Caco-2 (cell line): Measurements from ENCODE around the gene RELL2. TPM values are rescaled to one million over a fixed set of nuclear protein-coding genes. Genes with fewer than 3 reads are reported as not detected.

Experiments used
- BruUV-seq: library from RNA; stranded (reverse); fragments of 400-500 nt; replicated peaks from 2 replicates; lab custom pipeline; 2021; lab: Mats Ljungman, UMichigan
- CTCF ChIA-PET: fragments of 300-600 bp; sonication (Branson Sonifier 250); formaldehyde crosslinking; loops from one replicate; lab custom pipeline; 2022; ENCODE audit warnings: antibody characterized with exemption; lab: Charles Lee
- POLR2A ChIA-PET: fragments of 300-600 bp; sonication (Branson Sonifier 250); formaldehyde crosslinking; loops from one replicate; lab custom pipeline; 2022; ENCODE audit warnings: antibody characterized with exemption; lab: Charles Lee
- DNase-seq, 2 experiments: peaks; one replicate each; pipeline versions ENCODE4 v3.0.0 to v3.0.0-alpha.2; 2020 to 2022
- H3K27me3 ChIP-seq: replicated peaks from 2 replicates; pipeline ENCODE4 v1.6.0; 2011; ENCODE audit warnings: low read length; ENCODE audit not compliant: control insufficient read depth, insufficient read depth
- H3K36me3 ChIP-seq: 2 replicates; pipeline ENCODE4 v1.5.1; 2011; ENCODE audit warnings: low read length; ENCODE audit not compliant: control insufficient read depth, insufficient read depth
- H3K4me1 ChIP-seq: fragments of 250-450 bp; sonication (Bioruptor Pico); 2 replicates; pipeline ENCODE4 v1.5.1; 2020; ENCODE audit warnings: mild to moderate bottlenecking
- H3K4me3 ChIP-seq: 2 replicates; pipeline ENCODE4 v1.5.1; 2011; ENCODE audit warnings: low read depth, mild to moderate bottlenecking, control low read depth, low read length
- H3K9me3 ChIP-seq: fragments of 250-450 bp; sonication (Bioruptor Pico); 2 replicates; pipeline ENCODE4 v1.5.1; 2020; ENCODE audit warnings: mild to moderate bottlenecking, moderate library complexity
- H3K27ac Mint-ChIP-seq: one replicate; pipeline ENCODE4 v1.8.0; 2022; ENCODE audit warnings: mixed read lengths; ENCODE audit not compliant: unreplicated experiment
- H3K27me3 Mint-ChIP-seq: one replicate; pipeline ENCODE4 v1.8.0; 2022; ENCODE audit warnings: mixed read lengths; ENCODE audit not compliant: insufficient read depth, unreplicated experiment
- H3K36me3 Mint-ChIP-seq: one replicate; pipeline ENCODE4 v1.8.0; 2022; ENCODE audit warnings: mild to moderate bottlenecking, mixed read lengths; ENCODE audit not compliant: insufficient read depth, unreplicated experiment
- H3K4me1 Mint-ChIP-seq: one replicate; pipeline ENCODE4 v1.8.0; 2022; ENCODE audit warnings: low read depth, mixed read lengths; ENCODE audit not compliant: unreplicated experiment
- H3K4me3 Mint-ChIP-seq: one replicate; pipeline ENCODE4 v1.8.0; 2022; ENCODE audit warnings: mild to moderate bottlenecking, moderate library complexity, mixed read lengths; ENCODE audit not compliant: unreplicated experiment
- H3K9me3 Mint-ChIP-seq: one replicate; pipeline ENCODE4 v1.8.0; 2022; ENCODE audit warnings: mixed read lengths; ENCODE audit not compliant: unreplicated experiment
- intact Hi-C: fragments of 100-400 bp; cut with micrococcal nuclease; formaldehyde crosslinking; loops from one replicate; pipeline ENCODE4 v1.10.0; 2022; ENCODE audit not compliant: unreplicated experiment
- total RNA-seq: library from RNA; stranded (reverse); gene quantifications from 2 replicates; pipeline ENCODE4 v1.2.3, GENCODE V29; 2022
- TF ChIP-seq, protein P1 (sequence below), 2 experiments: fragments of 200-600 bp in 1 of 2; IDR thresholded peaks; 1 replicate in 1 of 2; 2 replicates in 1 of 2; pipeline versions ENCODE4 v1.5.1 to v1.8.0; 2011 to 2022; ENCODE audit warnings: antibody characterized with exemption in 1 of 2, control low read depth in 1 of 2, inconsistent platforms in 1 of 2, low read depth in 1 of 2, low read length in 1 of 2, mild to moderate bottlenecking in 1 of 2, moderate library complexity in 1 of 2; ENCODE audit not compliant: insufficient read depth in 1 of 2, severe bottlenecking in 1 of 2, unreplicated experiment in 1 of 2

The RELL2 gene
- total RNA-seq, 1 experiment from 2014 or later, result 8.7 TPM

DNA sequence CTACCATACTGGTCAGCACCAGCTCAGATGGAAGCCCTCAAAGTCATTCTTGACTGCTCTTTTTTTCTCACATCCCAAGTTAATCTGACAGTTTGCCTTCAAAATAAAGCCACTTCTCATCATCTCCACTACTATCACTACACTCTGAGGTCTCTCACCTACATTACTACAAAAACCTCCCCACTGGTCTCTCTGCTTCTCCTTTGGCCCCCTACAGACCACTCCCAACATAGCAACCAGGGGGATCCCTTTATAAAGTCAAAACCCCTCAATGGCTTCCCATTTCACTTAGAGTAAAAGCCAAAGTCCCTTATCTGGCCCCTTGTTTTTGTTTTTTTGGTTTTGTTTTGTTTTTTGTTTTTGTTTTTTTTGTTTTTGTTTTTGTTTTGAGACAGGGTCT, 40.6 kb downstream of the RELL2 start:
- no peaks in the 10 kb centered on the region for H3K36me3 ChIP-seq
- H3K4me1 ChIP-seq, result peaks cover 11% of the 10 kb centered on the region
- H3K4me3 ChIP-seq, result no peak overlapping the region
- H3K9me3 ChIP-seq, result no peaks in the 10 kb centered on the region
- POLR2A ChIA-PET, result no interaction called here
- TF ChIP-seq, protein P1, sequence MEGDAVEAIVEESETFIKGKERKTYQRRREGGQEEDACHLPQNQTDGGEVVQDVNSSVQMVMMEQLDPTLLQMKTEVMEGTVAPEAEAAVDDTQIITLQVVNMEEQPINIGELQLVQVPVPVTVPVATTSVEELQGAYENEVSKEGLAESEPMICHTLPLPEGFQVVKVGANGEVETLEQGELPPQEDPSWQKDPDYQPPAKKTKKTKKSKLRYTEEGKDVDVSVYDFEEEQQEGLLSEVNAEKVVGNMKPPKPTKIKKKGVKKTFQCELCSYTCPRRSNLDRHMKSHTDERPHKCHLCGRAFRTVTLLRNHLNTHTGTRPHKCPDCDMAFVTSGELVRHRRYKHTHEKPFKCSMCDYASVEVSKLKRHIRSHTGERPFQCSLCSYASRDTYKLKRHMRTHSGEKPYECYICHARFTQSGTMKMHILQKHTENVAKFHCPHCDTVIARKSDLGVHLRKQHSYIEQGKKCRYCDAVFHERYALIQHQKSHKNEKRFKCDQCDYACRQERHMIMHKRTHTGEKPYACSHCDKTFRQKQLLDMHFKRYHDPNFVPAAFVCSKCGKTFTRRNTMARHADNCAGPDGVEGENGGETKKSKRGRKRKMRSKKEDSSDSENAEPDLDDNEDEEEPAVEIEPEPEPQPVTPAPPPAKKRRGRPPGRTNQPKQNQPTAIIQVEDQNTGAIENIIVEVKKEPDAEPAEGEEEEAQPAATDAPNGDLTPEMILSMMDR (IDR thresholded peaks at IDR 0.05; ENCODE audit: insufficient read depth in 1 of 2, low read depth in 1 of 2, low read length in 1 of 2, severe bottlenecking in 1 of 2, unreplicated experiment in 1 of 2), result peak in 1 of 2 experiments; percentile 41
- Mint-ChIP-seq H3K27me3 (no peaks in the 10 kb centered on the region), H3K27ac (no peak overlapping the region), H3K4me1 (peaks cover 13% of the 10 kb centered on the region), H3K4me3 (no peak overlapping the region), H3K9me3 (no peaks in the 10 kb centered on the region), H3K36me3 (peaks cover 6% of the 10 kb centered on the region)
- CTCF ChIA-PET, result no interaction called here
- no peaks in the 10 kb centered on the region for H3K27me3 ChIP-seq
- no TSS peak for BruUV-seq
- DNase-seq, result peak in 1 of 2 experiments; percentile 59
- intact Hi-C loops, result loop anchor here (1.0 kb wide), 1 partner anchor 12 kb away; no protein-coding TSS in a partner anchor

DNA sequence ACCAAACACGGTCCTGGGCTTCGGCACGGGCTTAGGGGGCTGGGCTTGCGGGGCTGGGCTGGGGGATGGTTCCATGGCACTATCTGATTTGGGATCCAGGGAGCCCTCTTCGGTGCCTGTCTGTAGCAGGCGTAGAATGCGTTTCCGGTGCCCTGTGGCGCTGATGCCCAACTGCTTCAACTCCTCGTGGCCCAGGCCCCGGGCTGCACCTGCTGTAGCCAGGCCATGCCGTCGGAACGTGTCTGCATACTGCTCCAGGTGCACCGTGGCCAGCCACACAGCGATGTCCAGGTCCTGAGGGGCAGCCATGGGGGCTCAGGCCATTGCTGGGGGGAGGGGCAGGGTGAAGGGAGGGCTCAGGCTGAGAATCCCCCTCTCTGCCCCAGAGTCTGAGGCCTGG, 43.4 kb downstream of the RELL2 start:
- no peaks in the 10 kb centered on the region for H3K9me3 ChIP-seq
- H3K36me3 ChIP-seq, result no peaks in the 10 kb centered on the region
- H3K4me1 ChIP-seq, result peaks cover 15% of the 10 kb centered on the region
- H3K27ac Mint-ChIP-seq, result no peak overlapping the region
- H3K4me3 ChIP-seq, result no peak overlapping the region
- TF ChIP-seq, protein P1 (IDR thresholded peaks at IDR 0.05; ENCODE audit: insufficient read depth in 1 of 2, low read depth in 1 of 2, low read length in 1 of 2, severe bottlenecking in 1 of 2, unreplicated experiment in 1 of 2), result no peak
- BruUV-seq, result no TSS peak
- intact Hi-C loops, result no loop called here
- peaks cover 6% of the 10 kb centered on the region for H3K36me3 Mint-ChIP-seq
- H3K9me3 Mint-ChIP-seq, result no peaks in the 10 kb centered on the region
- H3K4me3 Mint-ChIP-seq, result no peak overlapping the region
- POLR2A ChIA-PET, result no interaction called here
- no peak for DNase-seq
- CTCF ChIA-PET, result no interaction called here
- peaks cover 13% of the 10 kb centered on the region for H3K4me1 Mint-ChIP-seq
- H3K27me3 Mint-ChIP-seq, result no peaks in the 10 kb centered on the region
- H3K27me3 ChIP-seq, result no peaks in the 10 kb centered on the region

DNA sequence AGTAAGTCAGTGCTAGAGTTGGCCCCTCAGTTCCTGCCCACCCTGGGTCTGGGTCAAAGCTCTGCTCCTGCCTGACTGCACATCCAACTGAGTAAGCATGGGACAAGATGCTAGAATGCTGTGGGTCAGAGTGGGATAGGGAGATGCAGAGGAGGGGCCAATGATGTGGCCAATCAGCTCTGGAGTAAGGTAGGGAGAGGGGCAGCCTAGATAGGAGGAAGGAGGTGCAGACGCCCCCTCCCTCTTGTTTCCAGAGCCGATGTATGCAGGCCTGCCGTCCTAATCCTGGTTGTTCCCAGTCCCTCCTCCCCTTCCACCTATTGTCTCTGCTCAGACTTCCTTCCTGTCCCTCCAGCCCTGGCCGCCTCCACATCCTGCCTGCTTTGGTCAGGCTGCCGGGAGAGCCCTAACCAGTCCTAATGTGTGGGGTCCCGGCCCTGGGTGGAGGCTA, 44.0 kb downstream of the RELL2 start:
- no peaks in the 10 kb centered on the region for H3K27me3 ChIP-seq
- CTCF ChIA-PET, result no interaction called here
- no peak overlapping the region for H3K27ac Mint-ChIP-seq

More for the DNA sequence above, 44.0 kb downstream of the RELL2 start:
- Histone ChIP-seq H3K4me3 (no peak overlapping the region), H3K9me3 (no peaks in the 10 kb centered on the region), H3K36me3 (no peaks in the 10 kb centered on the region), H3K4me1 (peaks cover 15% of the 10 kb centered on the region)
- no peak for DNase-seq
- TF ChIP-seq, protein P1 (IDR thresholded peaks at IDR 0.05; ENCODE audit: insufficient read depth in 1 of 2, low read depth in 1 of 2, low read length in 1 of 2, severe bottlenecking in 1 of 2, unreplicated experiment in 1 of 2), result no peak
- intact Hi-C loops, result loop anchor here (1.0 kb wide), 1 partner anchor 15 kb away; no protein-coding TSS in a partner anchor
- POLR2A ChIA-PET, result interaction anchor here (0.6 kb wide), 1 partner anchor 295 kb away, joined by 4 read pairs; no protein-coding TSS in a partner anchor
- peaks cover 13% of the 10 kb centered on the region for H3K4me1 Mint-ChIP-seq
- H3K4me3 Mint-ChIP-seq, result no peak overlapping the region
- BruUV-seq, result no TSS peak
- H3K36me3 Mint-ChIP-seq, result peaks cover 6% of the 10 kb centered on the region
- H3K9me3 Mint-ChIP-seq, result no peaks in the 10 kb centered on the region
- no peaks in the 10 kb centered on the region for H3K27me3 Mint-ChIP-seq
